HEK293 (cell line): ENCODE measurements around the gene ZFHX2.

ENCODE experiments used
- CTCF ChIP-seq: fragments of 450-650 bp; formaldehyde crosslinking; IDR thresholded peaks from 2 replicates; pipeline ENCODE4 v1.5.1; 2016; ENCODE audit warnings: missing biosample characterization, missing genetic modification characterization
- TCF7L2 ChIP-seq: IDR thresholded peaks from 2 replicates; pipeline ENCODE4 v1.6.1; 2011; ENCODE audit warnings: low read depth, mild to moderate bottlenecking, inconsistent platforms, low read length, moderate library complexity, borderline replicate concordance
- TF ChIP-seq, protein P1 (sequence below): fragments of 450-650 bp; formaldehyde crosslinking; conservative IDR thresholded peaks from 2 replicates; pipeline ENCODE4 v1.5.1; 2016; ENCODE audit warnings: low read depth, missing biosample characterization, missing genetic modification characterization
- TF ChIP-seq, protein P2 (sequence below): fragments of 450-650 bp; formaldehyde crosslinking; IDR thresholded peaks from 2 replicates; pipeline ENCODE4 v1.5.1; 2017; ENCODE audit warnings: missing biosample characterization, mild to moderate bottlenecking, missing genetic modification characterization, moderate library complexity

DNA sequence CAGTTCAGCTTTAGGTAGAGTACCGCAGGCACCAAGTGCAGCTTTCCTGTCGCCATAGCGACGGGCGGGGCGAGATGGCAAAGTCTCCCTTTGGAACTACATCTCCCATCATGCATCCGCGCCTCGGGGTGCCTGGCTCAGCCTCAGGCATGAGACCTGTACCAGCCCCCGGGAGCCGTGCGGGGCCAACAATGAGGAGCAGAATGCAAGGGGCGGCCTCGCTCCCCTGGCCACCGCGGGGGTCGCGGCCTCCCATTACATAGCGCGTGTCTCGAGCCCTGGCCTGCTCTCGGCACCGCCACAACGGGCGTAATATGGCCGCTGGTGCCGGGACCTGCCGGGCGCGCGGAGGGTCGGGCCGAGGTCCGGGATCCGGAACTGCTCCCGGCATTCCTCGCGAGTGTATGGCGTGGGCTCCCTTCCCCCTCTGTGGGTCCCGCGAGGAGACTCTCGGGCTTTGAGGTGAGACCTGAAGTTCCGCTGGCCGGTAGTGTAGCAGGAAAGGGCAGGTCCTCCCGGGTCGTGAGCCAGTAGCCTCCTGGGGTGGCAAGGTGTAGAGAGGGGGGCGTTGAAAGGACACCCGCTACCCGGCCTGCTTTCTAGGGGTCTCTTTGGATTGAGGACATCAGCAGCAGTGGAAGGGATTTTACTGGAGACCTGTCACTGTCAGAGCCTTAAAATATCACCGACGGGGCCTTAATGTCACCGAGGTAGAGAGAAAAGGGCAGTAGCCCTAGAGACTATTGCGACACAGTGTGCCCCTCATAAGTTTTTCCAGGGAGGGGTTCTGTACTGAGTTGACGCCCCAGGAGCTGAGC is 4.5 kb upstream of the ZFHX2 start, which contains the start of gene THTPA:
- TF ChIP-seq CTCF (tag by site-specific recombination): no peak
- TF ChIP-seq, protein P1, sequence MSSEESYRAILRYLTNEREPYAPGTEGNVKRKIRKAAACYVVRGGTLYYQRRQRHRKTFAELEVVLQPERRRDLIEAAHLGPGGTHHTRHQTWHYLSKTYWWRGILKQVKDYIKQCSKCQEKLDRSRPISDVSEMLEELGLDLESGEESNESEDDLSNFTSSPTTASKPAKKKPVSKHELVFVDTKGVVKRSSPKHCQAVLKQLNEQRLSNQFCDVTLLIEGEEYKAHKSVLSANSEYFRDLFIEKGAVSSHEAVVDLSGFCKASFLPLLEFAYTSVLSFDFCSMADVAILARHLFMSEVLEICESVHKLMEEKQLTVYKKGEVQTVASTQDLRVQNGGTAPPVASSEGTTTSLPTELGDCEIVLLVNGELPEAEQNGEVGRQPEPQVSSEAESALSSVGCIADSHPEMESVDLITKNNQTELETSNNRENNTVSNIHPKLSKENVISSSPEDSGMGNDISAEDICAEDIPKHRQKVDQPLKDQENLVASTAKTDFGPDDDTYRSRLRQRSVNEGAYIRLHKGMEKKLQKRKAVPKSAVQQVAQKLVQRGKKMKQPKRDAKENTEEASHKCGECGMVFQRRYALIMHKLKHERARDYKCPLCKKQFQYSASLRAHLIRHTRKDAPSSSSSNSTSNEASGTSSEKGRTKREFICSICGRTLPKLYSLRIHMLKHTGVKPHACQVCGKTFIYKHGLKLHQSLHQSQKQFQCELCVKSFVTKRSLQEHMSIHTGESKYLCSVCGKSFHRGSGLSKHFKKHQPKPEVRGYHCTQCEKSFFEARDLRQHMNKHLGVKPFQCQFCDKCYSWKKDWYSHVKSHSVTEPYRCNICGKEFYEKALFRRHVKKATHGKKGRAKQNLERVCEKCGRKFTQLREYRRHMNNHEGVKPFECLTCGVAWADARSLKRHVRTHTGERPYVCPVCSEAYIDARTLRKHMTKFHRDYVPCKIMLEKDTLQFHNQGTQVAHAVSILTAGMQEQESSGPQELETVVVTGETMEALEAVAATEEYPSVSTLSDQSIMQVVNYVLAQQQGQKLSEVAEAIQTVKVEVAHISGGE (tag by site-specific recombination): peak; percentile 87
- no peak for TF ChIP-seq TCF7L2
- TF ChIP-seq, protein P2, sequence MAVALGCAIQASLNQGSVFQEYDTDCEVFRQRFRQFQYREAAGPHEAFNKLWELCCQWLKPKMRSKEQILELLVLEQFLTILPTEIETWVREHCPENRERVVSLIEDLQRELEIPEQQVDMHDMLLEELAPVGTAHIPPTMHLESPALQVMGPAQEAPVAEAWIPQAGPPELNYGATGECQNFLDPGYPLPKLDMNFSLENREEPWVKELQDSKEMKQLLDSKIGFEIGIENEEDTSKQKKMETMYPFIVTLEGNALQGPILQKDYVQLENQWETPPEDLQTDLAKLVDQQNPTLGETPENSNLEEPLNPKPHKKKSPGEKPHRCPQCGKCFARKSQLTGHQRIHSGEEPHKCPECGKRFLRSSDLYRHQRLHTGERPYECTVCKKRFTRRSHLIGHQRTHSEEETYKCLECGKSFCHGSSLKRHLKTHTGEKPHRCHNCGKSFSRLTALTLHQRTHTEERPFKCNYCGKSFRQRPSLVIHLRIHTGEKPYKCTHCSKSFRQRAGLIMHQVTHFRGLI: peak; percentile 70
